ENCODE measurements around the gene KCND2. TPM values are rescaled to one million over a fixed set of nuclear protein-coding genes. Genes with fewer than 3 reads are reported as not detected.

The KCND2 gene
- polyA plus RNA-seq, 3 donors = not detected

DNA sequence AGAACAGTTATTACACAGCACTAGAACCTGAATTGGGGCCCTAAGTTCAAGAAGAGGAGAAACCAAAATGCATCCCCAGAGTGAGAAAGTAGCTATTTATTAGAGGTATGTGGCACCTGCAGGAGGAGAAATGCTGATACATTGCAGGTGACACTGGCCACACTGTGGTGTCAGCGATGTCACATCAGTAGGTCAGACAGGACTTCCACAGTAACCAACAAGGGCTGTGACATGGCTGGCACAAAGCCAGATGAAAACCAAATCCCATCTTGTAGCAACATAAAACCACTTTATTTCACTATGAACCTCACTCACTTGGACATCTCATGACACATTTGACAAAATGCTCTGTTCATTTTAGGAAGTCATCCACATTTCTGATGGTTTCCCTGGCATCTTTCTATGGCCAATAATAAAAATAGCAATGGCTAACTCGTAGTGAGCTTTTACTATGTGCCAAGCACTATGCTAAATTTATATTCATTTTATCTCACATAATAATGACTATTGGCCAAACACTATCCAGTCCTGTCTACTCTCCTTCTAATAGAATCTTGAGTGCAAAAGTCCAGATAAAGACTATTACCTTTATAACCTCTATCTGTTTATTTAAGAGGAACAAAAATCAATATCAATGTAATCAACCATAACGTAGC, 430.7 kb downstream of the KCND2 start:
- Histone ChIP-seq H3K27ac (ENCODE audit: low read depth in 1 of 2, low read length in 2 of 2) (no peak overlapping the region), H3K9ac (ENCODE audit: insufficient read depth, low read length, poor library complexity, severe bottlenecking) (no peak overlapping the region), H3K79me2 (ENCODE audit: insufficient read depth, low read length) (no peaks in the 10 kb centered on the region), H3K27me3 (ENCODE audit: control insufficient read depth in 2 of 2, insufficient read depth in 2 of 2, low read length in 2 of 2) (peaks cover 16 to 22% of the 10 kb centered on the region in 2 donors), H3K36me3 (replicated peaks in 1 of 2; ENCODE audit: control insufficient read depth in 1 of 2, insufficient read depth in 2 of 2, low read length in 2 of 2) (no peaks in the 10 kb centered on the region), H2AFZ (ENCODE audit: insufficient read depth, low read depth, low read length, poor library complexity, severe bottlenecking) (no peak overlapping the region), H3K4me1 (ENCODE audit: control insufficient read depth in 1 of 2, insufficient read depth in 2 of 2, low read length in 2 of 2) (no peaks in the 10 kb centered on the region), H3K9me3 (replicated peaks in 1 of 2; ENCODE audit: control insufficient read depth in 1 of 2, insufficient read depth in 1 of 2, low read length in 2 of 2) (no peaks in the 10 kb centered on the region), H3K4me3 (replicated peaks in 1 of 3; ENCODE audit: low read depth in 2 of 3, low read length in 3 of 3) (no peak overlapping the region), H3K4me2 (replicated peaks; ENCODE audit: extremely low read depth, low read length, poor library complexity, severe bottlenecking) (no peak overlapping the region), H4K20me1 (ENCODE audit: insufficient read depth, low read length) (no peaks in the 10 kb centered on the region)
- DNase-seq = no peak
- H3K27ac Mint-ChIP-seq = no peak overlapping the region
- no peak overlapping the region for H3K4me3 Mint-ChIP-seq
- 71% methylated on average over 1 of the region's 3 CpGs for WGBS (ENCODE audit: insufficient coverage)
- H3K4me1 Mint-ChIP-seq = no peaks in the 10 kb centered on the region
- H3K9me3 Mint-ChIP-seq = peaks cover 0 to 6% (median 0%) of the 10 kb centered on the region in 7 donors
- H3K27me3 Mint-ChIP-seq (ENCODE audit: low read depth in 3 of 3) = peaks cover 21 to 31% (median 22%) of the 10 kb centered on the region in 3 donors
- no peaks in the 10 kb centered on the region for H3K36me3 Mint-ChIP-seq
- intact Hi-C loops (cut with micrococcal nuclease) = no loop called here
- TF ChIP-seq, protein P1, sequence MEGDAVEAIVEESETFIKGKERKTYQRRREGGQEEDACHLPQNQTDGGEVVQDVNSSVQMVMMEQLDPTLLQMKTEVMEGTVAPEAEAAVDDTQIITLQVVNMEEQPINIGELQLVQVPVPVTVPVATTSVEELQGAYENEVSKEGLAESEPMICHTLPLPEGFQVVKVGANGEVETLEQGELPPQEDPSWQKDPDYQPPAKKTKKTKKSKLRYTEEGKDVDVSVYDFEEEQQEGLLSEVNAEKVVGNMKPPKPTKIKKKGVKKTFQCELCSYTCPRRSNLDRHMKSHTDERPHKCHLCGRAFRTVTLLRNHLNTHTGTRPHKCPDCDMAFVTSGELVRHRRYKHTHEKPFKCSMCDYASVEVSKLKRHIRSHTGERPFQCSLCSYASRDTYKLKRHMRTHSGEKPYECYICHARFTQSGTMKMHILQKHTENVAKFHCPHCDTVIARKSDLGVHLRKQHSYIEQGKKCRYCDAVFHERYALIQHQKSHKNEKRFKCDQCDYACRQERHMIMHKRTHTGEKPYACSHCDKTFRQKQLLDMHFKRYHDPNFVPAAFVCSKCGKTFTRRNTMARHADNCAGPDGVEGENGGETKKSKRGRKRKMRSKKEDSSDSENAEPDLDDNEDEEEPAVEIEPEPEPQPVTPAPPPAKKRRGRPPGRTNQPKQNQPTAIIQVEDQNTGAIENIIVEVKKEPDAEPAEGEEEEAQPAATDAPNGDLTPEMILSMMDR (IDR thresholded peaks at IDR 0.05) = no peak

DNA sequence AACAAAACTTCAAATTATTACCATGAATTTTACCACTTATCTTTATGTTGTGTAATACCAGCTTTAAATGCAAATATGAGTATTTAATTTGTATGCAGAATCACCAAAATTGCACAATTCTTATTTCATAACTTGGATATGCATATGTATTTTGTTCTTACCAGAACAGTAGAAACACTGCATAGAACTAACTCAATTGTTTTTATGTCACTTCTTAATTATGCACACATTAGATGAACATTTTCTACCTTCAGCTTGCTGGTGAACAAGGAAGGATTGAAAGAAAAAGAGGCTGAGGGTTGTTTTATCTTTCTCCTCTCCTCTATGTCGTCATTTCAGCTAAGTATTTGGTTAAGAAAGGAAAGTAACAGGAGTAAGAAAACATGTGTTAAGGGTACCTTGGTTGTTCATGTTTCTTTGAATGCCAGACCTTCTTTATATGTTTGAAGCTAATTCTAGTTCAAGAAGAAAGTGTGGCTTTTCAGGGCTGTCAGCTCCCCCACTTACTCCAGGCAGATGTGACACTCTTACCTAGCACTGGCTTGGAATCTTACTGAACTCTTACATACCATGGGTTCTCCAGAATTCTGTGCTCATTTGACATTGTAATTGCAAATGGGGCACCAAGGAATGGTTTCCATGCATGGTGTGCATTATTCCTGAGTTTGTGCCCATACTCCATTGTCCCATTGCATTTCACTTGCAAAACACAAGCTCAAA, 436.4 kb downstream of the KCND2 start:
- H4K20me1 ChIP-seq (ENCODE audit: insufficient read depth, low read length) = no peaks in the 10 kb centered on the region
- no peak for DNase-seq
- intact Hi-C loops (cut with micrococcal nuclease) = no loop called here
- H3K4me2 ChIP-seq (replicated peaks; ENCODE audit: extremely low read depth, low read length, poor library complexity, severe bottlenecking) = no peak overlapping the region
- TF ChIP-seq, protein P1 (IDR thresholded peaks at IDR 0.05) = no peak
- no peaks in the 10 kb centered on the region for H3K79me2 ChIP-seq (ENCODE audit: insufficient read depth, low read length)
- H3K9me3 ChIP-seq (replicated peaks in 1 of 2; ENCODE audit: control insufficient read depth in 1 of 2, insufficient read depth in 1 of 2, low read length in 2 of 2) = no peaks in the 10 kb centered on the region
- H3K4me1 Mint-ChIP-seq = no peaks in the 10 kb centered on the region
- no peak overlapping the region for H3K9ac ChIP-seq (ENCODE audit: insufficient read depth, low read length, poor library complexity, severe bottlenecking)
- peaks cover 6 to 12% (median 11%) of the 10 kb centered on the region in 3 donors for H3K27me3 Mint-ChIP-seq (ENCODE audit: low read depth in 3 of 3)
- no peaks in the 10 kb centered on the region for H3K36me3 Mint-ChIP-seq
- no CpG with 5 or more reads among the region's 1 CpG for WGBS (ENCODE audit: insufficient coverage)
- no peak overlapping the region for H3K4me3 Mint-ChIP-seq
- no peak overlapping the region for H2AFZ ChIP-seq (ENCODE audit: insufficient read depth, low read depth, low read length, poor library complexity, severe bottlenecking)
- no peak overlapping the region for H3K27ac Mint-ChIP-seq
- H3K27me3 ChIP-seq (ENCODE audit: control insufficient read depth in 2 of 2, insufficient read depth in 2 of 2, low read length in 2 of 2) = peaks cover 8 to 11% of the 10 kb centered on the region in 2 donors
- H3K27ac ChIP-seq (ENCODE audit: low read depth in 1 of 2, low read length in 2 of 2) = no peak overlapping the region
- H3K4me1 ChIP-seq (ENCODE audit: control insufficient read depth in 1 of 2, insufficient read depth in 2 of 2, low read length in 2 of 2) = no peaks in the 10 kb centered on the region
- H3K36me3 ChIP-seq (replicated peaks in 1 of 2; ENCODE audit: control insufficient read depth in 1 of 2, insufficient read depth in 2 of 2, low read length in 2 of 2) = no peaks in the 10 kb centered on the region
- no peaks in the 10 kb centered on the region for H3K9me3 Mint-ChIP-seq
- no peak overlapping the region for H3K4me3 ChIP-seq (replicated peaks in 1 of 3; ENCODE audit: low read depth in 2 of 3, low read length in 3 of 3)

Data from CD14-positive monocyte (primary cell).